NCI-H1105 treated with DMSO at 0.1 percent for 48 hours (cell line): ENCODE data around the gene PCED1B.
"Not testable (repeated sequence)": the region's sequence is repeated elsewhere in the genome, so short reads cannot be mapped to it uniquely, and the experiment has no call there.

ENCODE experiments used
- DNase-seq: peaks from one replicate; lab custom pipeline; 2025; lab: John Stamatoyannopoulos, UW

The PCED1B gene

GRCh38 chr12:47276621-47277309 lies 197.3 kb downstream of the PCED1B start:
- DNase-seq: no peak

- DNase-seq: no peak
Observed at GRCh38 chr12:47277972-47278448, 198.6 kb downstream of the PCED1B start.

GRCh38 chr12:47279758-47280157 lies 200.3 kb downstream of the PCED1B start:
- DNase-seq: not testable (repeated sequence)

DNA sequence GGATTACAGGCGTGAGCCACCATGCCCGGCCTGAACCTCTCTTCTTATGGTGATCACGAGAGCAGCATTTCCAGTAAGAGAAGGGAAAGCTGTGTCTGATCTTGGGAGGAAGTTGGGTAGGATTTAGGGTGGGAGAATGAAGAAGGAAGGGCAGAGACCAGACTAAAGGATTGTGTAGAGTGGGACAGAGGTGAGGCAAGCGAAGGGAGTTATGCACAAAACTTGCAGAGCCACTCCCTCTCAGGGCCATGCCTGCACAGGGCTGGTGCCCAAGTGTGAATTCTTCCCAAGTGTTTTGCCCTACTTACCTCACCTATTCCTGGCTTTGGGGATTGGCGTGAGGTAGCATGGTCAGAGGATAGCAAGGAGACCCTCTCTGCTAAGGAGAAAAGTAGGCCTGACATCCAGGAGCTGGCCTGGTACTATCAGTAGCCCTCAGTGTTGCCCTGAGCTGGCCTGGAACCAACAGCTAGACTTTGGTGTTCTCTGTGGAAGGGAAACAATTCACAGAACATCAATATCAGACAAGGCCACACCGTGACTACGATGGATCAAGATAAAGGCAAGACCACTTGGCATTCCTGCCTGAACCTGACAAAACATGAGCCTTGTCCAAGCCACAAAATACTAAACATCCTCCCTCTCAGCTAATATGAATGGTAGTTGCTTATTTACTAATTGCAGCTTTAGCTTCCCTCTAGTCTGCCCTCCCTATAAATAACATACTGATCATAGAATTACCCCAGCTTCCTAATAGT lies 201.3 kb downstream of the PCED1B start:
- no peak for DNase-seq

GRCh38 chr12:47281667-47282171 lies 202.3 kb downstream of the PCED1B start:
- DNase-seq: no peak

GRCh38 chr12:47282206-47282605 lies 202.8 kb downstream of the PCED1B start:
- no peak for DNase-seq
